LNCaP clone FGC (cell line): Measurements from ENCODE around the gene GRIK4.

Experiments used
- DNase-seq: peaks from one replicate; pipeline ENCODE4 v3.0.0-alpha.2; 2011; ENCODE audit warnings: low read depth
- H3K4me3 ChIP-seq: 2 replicates; pipeline ENCODE4 v1.5.1; 2011; ENCODE audit warnings: mild to moderate bottlenecking, low read depth, low read length, control low read depth
- CTCF ChIP-seq: IDR thresholded peaks from 2 replicates; pipeline ENCODE4 v1.5.1; 2012; ENCODE audit warnings: mild to moderate bottlenecking; ENCODE audit not compliant: control insufficient read depth, insufficient read depth; ENCODE audit errors: extremely low read depth

GRIK4 gene

DNA sequence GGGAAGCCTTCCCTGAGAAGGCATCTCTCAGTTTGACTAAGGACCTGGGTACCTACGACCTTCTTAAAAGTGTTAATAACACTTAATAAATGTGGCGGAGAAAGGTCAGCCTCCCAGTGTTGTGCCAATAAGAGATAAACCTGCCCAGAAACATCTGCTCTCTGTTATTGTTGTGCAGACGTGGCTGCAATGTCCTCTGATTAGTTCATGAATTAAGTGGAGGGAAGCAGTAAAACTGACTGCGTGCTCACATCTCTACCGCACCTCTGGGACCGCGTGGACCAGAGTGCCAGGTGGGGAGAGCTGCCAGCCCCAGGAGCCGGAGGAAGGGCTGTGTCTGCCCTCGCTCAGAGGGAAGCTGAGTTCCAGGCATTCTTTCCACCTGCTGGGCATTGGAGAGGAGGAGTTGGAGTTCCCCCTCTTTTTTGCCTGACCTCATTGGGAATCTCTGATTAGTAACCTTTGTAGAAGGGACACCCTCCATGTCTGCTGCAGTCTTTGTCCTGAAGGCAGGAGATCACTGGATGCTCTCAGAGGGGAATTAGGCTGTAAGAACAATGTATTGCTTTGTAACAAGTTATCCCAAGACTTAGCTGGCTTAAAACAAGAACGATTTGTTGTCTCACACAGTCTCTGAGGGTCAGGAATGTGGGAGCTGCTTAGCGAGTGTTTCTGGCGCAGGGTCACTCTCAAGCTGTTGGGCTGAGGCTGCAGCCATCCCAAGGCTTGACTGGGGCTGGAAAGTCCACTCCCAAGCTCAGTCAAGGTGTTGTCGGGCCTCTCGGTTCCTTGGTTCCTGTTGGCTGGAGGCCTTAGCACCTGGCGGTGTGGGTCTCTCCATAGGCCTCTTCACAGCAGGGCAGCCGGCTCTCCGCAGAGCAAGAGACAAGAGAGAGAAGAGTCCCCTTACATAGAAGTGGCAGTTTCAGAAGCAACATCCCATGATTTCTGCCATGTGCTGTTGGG is 264.7 kb downstream of the GRIK4 start:
- DNase-seq = no peak
- TF ChIP-seq CTCF = no peak
- no peak overlapping the region for H3K4me3 ChIP-seq

- TF ChIP-seq CTCF = no peak
- no peak overlapping the region for H3K4me3 ChIP-seq
- no peak for DNase-seq
Measured at GRCh38 chr11:120778685-120779490, 267.3 kb downstream of the GRIK4 start.

GRCh38 chr11:120780239-120780638 is 268.7 kb downstream of the GRIK4 start:
- no peak for DNase-seq
- H3K4me3 ChIP-seq = no peak overlapping the region
- no peak for TF ChIP-seq CTCF

DNA sequence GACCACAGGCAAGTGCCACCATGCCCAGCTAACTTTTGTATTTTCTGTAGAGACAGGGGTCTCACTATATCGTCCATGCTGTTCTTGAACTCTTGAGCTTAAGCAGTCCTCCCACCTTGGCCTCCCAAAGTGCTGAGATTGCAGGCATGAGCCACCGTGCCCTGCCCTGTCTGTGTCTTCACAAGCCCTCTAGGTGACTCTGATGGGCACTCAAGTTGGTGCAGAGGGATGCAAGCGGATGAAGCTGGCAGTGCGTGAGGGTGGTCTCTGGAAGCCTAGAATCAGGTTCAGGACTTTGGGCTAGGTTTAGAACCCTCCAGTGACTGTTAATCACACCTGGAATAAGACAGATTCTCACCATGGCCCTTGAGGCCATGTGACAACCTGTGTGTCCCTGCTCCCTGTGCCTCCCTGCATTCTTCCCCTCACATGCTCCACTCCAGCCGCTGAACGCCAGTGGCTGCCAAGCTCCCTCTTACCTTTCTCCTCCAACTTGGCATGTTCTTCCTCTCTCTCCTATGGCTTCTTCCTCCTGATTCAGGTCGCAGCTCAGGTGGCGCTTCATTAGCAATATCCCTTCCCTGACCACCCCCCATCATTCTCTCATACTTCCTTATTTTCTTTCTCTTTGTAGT is 270.1 kb downstream of the GRIK4 start:
- no peak for TF ChIP-seq CTCF
- DNase-seq = no peak
- H3K4me3 ChIP-seq = no peak overlapping the region

GRCh38 chr11:120784566-120785251 is 273.2 kb downstream of the GRIK4 start:
- no peak for TF ChIP-seq CTCF
- no peak overlapping the region for H3K4me3 ChIP-seq
- no peak for DNase-seq

GRCh38 chr11:120785576-120785975 is 274.0 kb downstream of the GRIK4 start:
- no peak for DNase-seq
- no peak for TF ChIP-seq CTCF
- H3K4me3 ChIP-seq = no peak overlapping the region
